ENCODE measurements around the gene SERGEF. TPM values are rescaled to one million over a fixed set of nuclear protein-coding genes. Genes with fewer than 3 reads are reported as not detected.
"Not testable (repeated sequence)": the region's sequence is repeated elsewhere in the genome, so short reads cannot be mapped to it uniquely, and the experiment has no call there.

Gene SERGEF
- total RNA-seq, 4 donors from 2014 or later: 32.0 to 50.2 (median 37.6) TPM

DNA sequence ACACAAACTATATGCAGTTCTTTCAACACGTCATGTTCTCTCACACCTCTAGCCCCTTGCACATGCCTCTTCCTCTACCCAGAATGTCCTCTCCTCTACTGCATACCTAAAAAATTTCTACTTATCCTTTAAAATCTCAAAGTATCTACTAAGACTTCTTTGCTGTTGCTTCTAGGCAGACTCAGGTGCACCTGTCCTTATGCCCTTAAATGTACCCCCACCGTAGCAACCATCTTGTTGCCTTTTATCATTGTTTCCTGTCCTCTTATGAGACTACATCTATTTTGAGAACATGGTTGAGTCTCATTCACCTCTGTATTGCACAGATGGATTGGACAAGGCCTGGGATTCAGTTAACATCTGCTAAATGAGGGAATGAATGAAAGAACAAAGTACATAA, 134.1 kb downstream of the SERGEF start:
- Histone ChIP-seq H3K36me3 (peaks cover 0 to 5% (median 2%) of the 10 kb centered on the region in 4 donors), H3K4me1 (no peaks in the 10 kb centered on the region), H3K4me3 (no peak overlapping the region), H3K9me3 (no peaks in the 10 kb centered on the region), H3K27ac (replicated peaks in 1 of 4) (no peak overlapping the region), H3K27me3 (no peaks in the 10 kb centered on the region)
- DNase-seq (ENCODE audit: extremely low spot score): peak; percentile 68
- intact Hi-C loops (cut with DNase I): no loop called here
- TF ChIP-seq POLR2A (IDR thresholded peaks at IDR 0.05; ENCODE audit: low read depth) (no peak), POLR2AphosphoS5 (IDR thresholded peaks at IDR 0.05) (no peak), EP300 (IDR thresholded peaks at IDR 0.05) (no peak)
- TF ChIP-seq, protein P1, sequence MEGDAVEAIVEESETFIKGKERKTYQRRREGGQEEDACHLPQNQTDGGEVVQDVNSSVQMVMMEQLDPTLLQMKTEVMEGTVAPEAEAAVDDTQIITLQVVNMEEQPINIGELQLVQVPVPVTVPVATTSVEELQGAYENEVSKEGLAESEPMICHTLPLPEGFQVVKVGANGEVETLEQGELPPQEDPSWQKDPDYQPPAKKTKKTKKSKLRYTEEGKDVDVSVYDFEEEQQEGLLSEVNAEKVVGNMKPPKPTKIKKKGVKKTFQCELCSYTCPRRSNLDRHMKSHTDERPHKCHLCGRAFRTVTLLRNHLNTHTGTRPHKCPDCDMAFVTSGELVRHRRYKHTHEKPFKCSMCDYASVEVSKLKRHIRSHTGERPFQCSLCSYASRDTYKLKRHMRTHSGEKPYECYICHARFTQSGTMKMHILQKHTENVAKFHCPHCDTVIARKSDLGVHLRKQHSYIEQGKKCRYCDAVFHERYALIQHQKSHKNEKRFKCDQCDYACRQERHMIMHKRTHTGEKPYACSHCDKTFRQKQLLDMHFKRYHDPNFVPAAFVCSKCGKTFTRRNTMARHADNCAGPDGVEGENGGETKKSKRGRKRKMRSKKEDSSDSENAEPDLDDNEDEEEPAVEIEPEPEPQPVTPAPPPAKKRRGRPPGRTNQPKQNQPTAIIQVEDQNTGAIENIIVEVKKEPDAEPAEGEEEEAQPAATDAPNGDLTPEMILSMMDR (IDR thresholded peaks at IDR 0.05): no peak
- 94% methylated on average over 2 of the region's 2 CpGs for WGBS

DNA sequence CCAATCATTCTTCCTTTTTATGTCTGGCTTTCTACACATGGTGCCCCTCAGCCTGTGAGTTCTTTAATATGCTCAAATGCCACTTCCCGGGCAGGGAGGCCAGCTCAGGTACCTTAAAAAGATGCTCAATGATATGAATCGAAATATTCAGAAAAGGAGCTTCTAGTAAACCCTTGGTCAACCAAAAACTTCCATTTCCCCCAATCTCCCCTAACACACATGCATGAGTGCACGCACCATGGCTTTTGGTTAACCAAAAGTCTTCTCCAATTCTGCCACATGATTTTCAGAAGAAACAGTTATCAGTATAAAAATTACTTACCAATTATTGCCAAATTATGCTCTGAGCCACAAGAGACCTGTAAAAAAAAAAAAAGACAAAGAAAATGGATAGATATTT, 135.0 kb downstream of the SERGEF start:
- no peak overlapping the region for H3K4me3 ChIP-seq
- peak; percentile 39 for DNase-seq (ENCODE audit: extremely low spot score)
- TF ChIP-seq, protein P1 (IDR thresholded peaks at IDR 0.05): no peak
- TF ChIP-seq POLR2A (IDR thresholded peaks at IDR 0.05; ENCODE audit: low read depth): no peak
- TF ChIP-seq POLR2AphosphoS5 (IDR thresholded peaks at IDR 0.05): no peak
- no peak for TF ChIP-seq EP300 (IDR thresholded peaks at IDR 0.05)

DNA sequence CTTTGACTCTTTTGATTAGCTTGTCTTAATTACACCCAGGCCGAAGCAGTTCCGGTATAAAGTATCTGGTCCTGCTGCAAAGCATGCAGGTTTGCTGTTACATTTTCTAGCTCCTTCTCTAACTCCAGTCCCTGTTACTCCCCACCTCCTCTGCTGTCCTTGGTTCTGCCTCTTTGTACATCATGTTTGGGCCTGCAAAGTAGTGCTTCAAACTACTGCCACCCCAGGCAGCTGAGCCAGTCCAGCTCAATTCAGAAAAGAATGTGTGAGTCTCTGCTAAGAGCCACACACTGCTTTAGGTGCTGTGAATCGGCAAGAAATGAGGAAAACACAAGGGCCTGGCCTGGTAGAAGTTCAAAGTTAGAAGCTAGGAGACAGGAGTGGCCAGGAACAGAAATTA, 136.0 kb downstream of the SERGEF start:
- peak; percentile 84 for DNase-seq (ENCODE audit: extremely low spot score)
- Histone ChIP-seq H3K27me3 (no peaks in the 10 kb centered on the region), H3K9me3 (no peaks in the 10 kb centered on the region), H3K4me1 (no peaks in the 10 kb centered on the region), H3K36me3 (peaks cover 0 to 12% (median 3%) of the 10 kb centered on the region in 4 donors), H3K27ac (replicated peaks in 1 of 4) (no peak overlapping the region), H3K4me3 (no peak overlapping the region)
- no peak for TF ChIP-seq EP300 (IDR thresholded peaks at IDR 0.05)
- TF ChIP-seq, protein P1 (IDR thresholded peaks at IDR 0.05): no peak
- no peak for TF ChIP-seq POLR2AphosphoS5 (IDR thresholded peaks at IDR 0.05)
- no peak for TF ChIP-seq POLR2A (IDR thresholded peaks at IDR 0.05; ENCODE audit: low read depth)
- 94% methylated on average over 3 of the region's 3 CpGs for WGBS
- intact Hi-C loops (cut with DNase I): no loop called here

More for the DNA sequence above, 135.0 kb downstream of the SERGEF start:
- H3K36me3 ChIP-seq: peaks cover 0 to 12% (median 3%) of the 10 kb centered on the region in 4 donors
- no peaks in the 10 kb centered on the region for H3K9me3 ChIP-seq
- 96% methylated on average over 3 of the region's 3 CpGs for WGBS
- intact Hi-C loops (cut with DNase I): no loop called here
- H3K27ac ChIP-seq (replicated peaks in 1 of 4): no peak overlapping the region
- H3K4me1 ChIP-seq: no peaks in the 10 kb centered on the region
- H3K27me3 ChIP-seq: no peaks in the 10 kb centered on the region

DNA sequence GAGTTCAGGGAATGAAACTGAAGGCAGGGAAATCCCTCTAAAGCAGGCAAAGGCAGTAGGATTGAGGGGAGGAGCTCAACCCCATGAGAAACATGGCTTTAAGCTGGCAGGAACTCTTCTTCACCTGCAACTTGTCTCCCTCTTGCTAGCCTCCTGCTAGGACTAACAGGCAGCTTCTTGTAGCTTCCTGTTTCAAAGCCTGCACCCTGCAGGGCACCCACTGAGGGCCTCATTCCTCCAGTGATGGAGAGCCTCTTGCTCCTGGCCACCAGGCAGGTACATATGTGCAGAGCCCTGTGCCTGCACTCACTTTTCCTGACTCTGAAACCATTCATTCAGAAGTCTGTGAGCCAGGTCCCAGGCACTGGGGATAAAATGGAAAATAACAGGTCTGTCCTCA, 137.0 kb downstream of the SERGEF start:
- Histone ChIP-seq H3K4me3 (no peak overlapping the region), H3K27ac (replicated peaks in 1 of 4) (no peak overlapping the region), H3K27me3 (no peaks in the 10 kb centered on the region), H3K4me1 (no peaks in the 10 kb centered on the region), H3K9me3 (no peaks in the 10 kb centered on the region), H3K36me3 (peaks cover 0 to 12% (median 3%) of the 10 kb centered on the region in 4 donors)
- TF ChIP-seq POLR2A (IDR thresholded peaks at IDR 0.05; ENCODE audit: low read depth): no peak
- no peak for TF ChIP-seq POLR2AphosphoS5 (IDR thresholded peaks at IDR 0.05)
- TF ChIP-seq, protein P1 (IDR thresholded peaks at IDR 0.05): no peak
- no peak for TF ChIP-seq EP300 (IDR thresholded peaks at IDR 0.05)
- intact Hi-C loops (cut with DNase I): no loop called here
- DNase-seq (ENCODE audit: extremely low spot score): peak; percentile 89

DNA sequence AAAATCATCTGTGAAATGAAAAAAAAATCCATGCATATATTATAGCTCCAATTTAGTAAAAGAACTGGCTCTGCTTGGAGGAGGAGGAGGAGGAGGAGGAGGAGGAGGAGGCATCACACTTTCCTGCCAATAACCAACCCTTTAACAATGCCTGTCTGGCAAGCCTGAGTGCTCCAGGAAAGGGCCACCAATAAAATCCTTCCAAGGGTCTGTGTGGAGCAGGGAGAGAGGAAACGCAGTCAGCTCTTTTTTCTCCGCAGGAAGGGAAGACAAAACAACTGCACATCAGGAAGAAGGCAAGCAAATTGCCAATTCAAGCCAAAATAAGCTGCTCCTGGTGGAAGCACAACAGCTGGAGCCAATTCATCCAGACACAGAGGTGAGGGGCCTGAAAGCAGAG, 139.3 kb downstream of the SERGEF start:
- TF ChIP-seq EP300 (IDR thresholded peaks at IDR 0.05) (no peak), POLR2A (IDR thresholded peaks at IDR 0.05; ENCODE audit: low read depth) (no peak), POLR2AphosphoS5 (IDR thresholded peaks at IDR 0.05) (no peak)
- TF ChIP-seq, protein P1 (IDR thresholded peaks at IDR 0.05): no peak
- Histone ChIP-seq H3K4me3 (no peak overlapping the region), H3K9me3 (no peaks in the 10 kb centered on the region), H3K4me1 (no peaks in the 10 kb centered on the region), H3K27ac (replicated peaks in 1 of 4) (no peak overlapping the region), H3K36me3 (peaks cover 0 to 12% (median 3%) of the 10 kb centered on the region in 4 donors), H3K27me3 (no peaks in the 10 kb centered on the region)
- DNase-seq (ENCODE audit: extremely low spot score): no peak
- whole genome bisulfite sequencing: 78% methylated on average over 2 of the region's 2 CpGs
- intact Hi-C loops (cut with DNase I): no loop called here

DNA sequence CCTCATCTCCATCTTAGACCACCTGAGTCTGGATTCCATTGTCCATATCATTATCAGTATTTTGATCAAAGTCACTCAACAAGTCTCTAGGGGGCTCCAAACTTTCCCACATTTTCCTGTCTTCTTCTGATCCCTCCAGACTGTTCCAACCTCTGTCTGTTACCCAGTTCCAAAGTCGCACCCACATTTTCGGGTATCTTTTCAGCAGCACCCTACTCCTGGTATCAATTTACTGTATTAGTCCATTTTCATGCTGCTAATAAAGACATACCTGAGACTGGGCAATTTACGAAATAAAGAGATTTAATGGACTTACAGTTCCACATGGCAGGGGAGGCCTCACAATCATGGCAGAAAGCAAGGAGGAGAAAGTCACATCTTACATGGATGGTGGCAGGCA, 144.4 kb downstream of the SERGEF start:
- DNase-seq (ENCODE audit: extremely low spot score); intact Hi-C loops (cut with DNase I); H3K36me3 ChIP-seq; H3K9me3 ChIP-seq; H3K27me3 ChIP-seq; H3K4me1 ChIP-seq; H3K27ac ChIP-seq (replicated peaks in 1 of 4); H3K4me3 ChIP-seq: not testable (repeated sequence)
- WGBS: 100% methylated on average over 3 of the region's 3 CpGs

Measured in esophagus muscularis mucosa (tissue), 4 donors.